Measurements from ENCODE around the gene BET1.

DNA sequence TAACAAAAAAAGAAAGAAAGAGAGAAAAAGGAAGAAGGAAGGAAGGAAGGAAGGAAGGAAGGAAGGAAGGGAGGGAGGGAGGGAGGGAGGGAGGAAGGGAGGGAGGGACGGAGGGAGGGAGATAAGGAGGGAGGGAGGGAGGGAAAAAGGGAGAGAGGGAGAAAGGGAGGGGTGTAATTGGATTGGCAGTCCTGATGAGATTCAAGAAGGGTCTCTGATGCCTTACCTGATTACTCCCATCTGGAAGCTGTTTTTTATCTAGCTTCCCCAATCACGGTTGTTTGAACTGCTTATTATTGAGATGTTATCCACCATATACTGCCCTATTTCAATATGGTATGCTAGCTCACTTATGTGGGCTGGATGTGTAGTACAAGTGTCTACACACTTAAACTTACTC lies 55.3 kb downstream of the BET1 start:
- TF ChIP-seq ZFP3 (CRISPR knock-in tag; IDR thresholded peaks at IDR 0.05) (no peak), ESRRG (CRISPR knock-in tag; IDR thresholded peaks at IDR 0.05) (no peak)
